ENCODE results near the gene P4HA2. TPM values are rescaled to one million over a fixed set of nuclear protein-coding genes. Genes with fewer than 3 reads are reported as not detected.

P4HA2 gene
- total and polyA plus RNA-seq, 9 of the 15 experiments (the other 6 are each of a cell fraction or from before 2014, with no cell fraction given): 9.6 to 50.0 (median 12.7) TPM

- TF ChIP-seq CREB3L1 (IDR thresholded peaks at IDR 0.05; ENCODE audit: borderline replicate concordance, low read depth) (peak; percentile 99), SMAD4 (CRISPR knock-in tag; conservative IDR thresholded peaks at IDR 0.05) (peak; percentile 73), TBP (optimal IDR thresholded peaks at IDR 0.05; ENCODE audit: low read depth, low read length) (peak; percentile 68), ZNF592 (IDR thresholded peaks at IDR 0.05) (peak; percentile 74), ARID4B (CRISPR knock-in tag; IDR thresholded peaks at IDR 0.05) (peak; percentile 69), RCOR1 (IDR thresholded peaks at IDR 0.05; ENCODE audit: borderline replicate concordance in 1 of 2, low read depth in 2 of 2, low read length in 2 of 2) (peak in 1 of 2 experiments; percentile 5; a peak in 1 of 4 replicates), ZNF740 (CRISPR knock-in tag; IDR thresholded peaks at IDR 0.05) (0 out of 2 replicates have a peak, but pooled peaks have one; percentile 32), ZNF740 (tag; IDR thresholded peaks at IDR 0.05) (no peak), ETS2 (tag; IDR thresholded peaks at IDR 0.05; ENCODE audit: borderline replicate concordance, poor library complexity, severe bottlenecking) (no peak), JUN (IDR thresholded peaks at IDR 0.05; ENCODE audit: borderline replicate concordance, low read depth, low read length) (peak; percentile 29; the same call in 1 of the 2 replicates), JUN (CRISPR knock-in tag; IDR thresholded peaks at IDR 0.05; ENCODE audit: borderline replicate concordance) (no peak; the same call in 1 of the 2 replicates), FOXO4 (CRISPR knock-in tag; IDR thresholded peaks at IDR 0.05) (0 out of 2 replicates have a peak, but pooled peaks have one; percentile 19)
Measured at GRCh38 chr5:132227485-132228240, at the start of gene P4HA2 (continued).

Data from K562 (cell line).